GM18861 (cell line): ENCODE results near the gene RGS16.

Experiments used
- ATAC-seq: cut with Tn5 transposase; IDR thresholded peaks from one replicate; pipeline ENCODE4 v1.9.1; 2021; ENCODE audit not compliant: unreplicated experiment

RGS16 gene

DNA sequence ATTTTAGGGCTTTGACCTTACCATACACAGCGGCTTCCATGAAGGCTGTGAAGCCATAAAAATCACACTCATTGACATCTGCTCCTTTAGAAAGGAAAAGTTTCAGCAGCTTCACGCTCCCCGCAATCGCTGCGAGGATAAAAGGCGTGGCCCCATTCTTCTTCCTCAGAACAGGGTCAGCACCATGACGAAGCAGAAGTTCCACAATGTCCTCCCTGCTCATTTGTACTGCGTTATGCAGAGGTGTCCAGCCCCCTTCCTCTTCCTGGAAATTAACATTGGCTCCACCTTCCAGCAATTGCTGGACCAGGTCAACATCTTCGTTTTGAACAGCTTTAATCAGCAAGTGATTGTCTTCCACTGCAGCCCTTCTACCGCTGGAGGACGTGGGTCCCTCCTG is 17.8 kb downstream of the RGS16 start:
- no peak for ATAC-seq

DNA sequence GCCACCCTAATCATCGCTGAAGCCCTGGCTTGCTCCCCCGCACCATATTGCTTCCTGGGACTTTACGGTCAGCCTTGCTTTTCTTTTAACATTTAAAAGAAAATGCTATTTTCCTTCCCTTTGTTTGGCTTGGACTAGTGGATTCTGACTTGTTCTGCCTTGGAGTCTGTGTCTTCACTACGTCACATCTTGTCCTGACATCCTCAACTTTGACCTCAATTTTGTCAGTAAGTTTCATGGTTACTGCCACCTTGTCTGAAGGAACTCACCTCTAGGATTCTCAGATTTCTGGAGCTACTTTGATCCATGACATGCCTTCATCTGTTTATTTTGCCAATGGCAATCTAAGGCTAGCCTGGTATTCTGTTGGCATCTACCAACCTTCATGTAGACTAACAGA is 19.4 kb downstream of the RGS16 start:
- ATAC-seq, result no peak

DNA sequence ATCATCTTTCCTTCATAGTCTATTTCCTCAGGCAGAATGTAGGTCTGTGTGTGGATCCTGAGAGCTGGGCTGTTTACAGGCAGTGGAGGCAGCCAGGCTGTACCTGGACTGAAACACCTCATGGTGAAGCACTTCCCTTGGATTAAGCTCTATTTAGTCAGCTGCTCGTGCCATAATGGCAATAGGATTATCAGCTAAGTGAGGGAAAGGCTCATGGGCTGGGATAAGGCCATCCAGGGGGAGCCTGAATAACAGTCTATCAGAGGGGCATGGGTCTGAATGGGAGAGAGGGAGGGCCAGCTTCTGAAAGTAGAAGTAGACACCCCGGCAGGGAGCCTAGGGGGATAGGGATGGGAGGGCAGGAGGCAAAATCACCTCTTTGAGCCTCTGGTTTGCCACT is 23.5 kb downstream of the RGS16 start:
- ATAC-seq, result no peak

DNA sequence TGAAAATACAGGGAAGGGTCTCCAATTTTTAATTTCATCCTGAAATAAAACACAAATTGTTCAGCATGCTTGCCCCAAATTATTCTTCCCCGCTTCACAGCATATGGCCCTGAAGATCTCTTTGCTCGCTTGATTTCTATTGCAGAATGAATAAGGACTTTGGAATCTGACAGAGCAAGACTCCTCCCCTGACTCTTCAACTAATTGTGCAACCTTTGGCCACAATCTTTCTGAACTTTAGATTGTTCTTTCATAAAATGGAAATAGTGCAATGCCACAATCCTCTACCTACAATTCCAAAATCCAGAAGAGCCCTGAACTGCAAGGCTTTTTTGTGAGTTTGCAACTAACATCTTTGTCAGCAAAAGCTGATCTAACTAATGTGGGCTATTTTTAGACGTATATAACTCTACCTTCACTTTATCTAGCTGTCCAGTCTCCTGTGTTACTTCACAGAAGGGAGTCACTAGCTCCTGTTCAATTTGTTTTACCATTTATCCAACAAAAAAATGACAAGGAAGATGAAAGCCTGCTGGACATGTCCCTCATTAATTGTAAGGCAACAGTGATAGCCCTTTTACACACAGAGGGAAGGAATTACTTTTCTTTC is 28.5 kb downstream of the RGS16 start:
- no peak for ATAC-seq

DNA sequence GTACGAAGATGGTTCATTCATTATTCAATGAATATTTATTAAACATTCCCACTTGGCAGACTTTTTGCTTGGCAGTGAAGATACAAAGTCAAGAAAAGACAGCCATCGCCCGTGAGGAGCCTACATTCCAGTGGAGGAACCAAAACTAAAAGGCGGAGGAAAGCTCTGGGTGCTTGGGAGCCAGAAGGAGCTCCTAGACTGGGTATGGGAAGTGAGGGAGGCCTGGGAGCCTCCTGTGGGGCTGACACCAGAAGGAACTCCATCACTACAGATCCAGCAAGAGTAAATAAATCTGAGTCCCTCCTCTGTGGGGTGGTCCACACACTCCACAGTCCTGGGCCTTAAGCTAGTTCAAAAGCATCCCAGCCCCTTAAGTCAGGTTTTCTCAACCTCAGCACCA is 30.0 kb downstream of the RGS16 start:
- ATAC-seq, result no peak

DNA sequence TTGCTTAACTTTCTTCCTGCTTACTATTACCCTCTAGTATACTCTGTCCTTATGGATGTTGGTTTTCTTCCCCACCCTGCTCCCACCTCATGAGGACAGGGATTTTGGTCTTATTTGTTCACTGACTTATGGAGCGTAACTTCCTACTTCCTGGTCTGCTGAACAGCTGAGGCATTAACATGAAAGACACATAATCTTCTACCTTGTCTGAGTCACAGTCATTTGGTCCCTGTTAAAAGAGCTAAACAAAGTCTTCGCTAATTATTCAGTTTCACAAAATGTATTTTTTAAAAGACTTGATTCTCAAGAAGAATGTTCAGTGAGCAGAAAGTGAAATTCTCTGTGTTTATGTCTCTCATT is 33.6 kb downstream of the RGS16 start:
- no peak for ATAC-seq

DNA sequence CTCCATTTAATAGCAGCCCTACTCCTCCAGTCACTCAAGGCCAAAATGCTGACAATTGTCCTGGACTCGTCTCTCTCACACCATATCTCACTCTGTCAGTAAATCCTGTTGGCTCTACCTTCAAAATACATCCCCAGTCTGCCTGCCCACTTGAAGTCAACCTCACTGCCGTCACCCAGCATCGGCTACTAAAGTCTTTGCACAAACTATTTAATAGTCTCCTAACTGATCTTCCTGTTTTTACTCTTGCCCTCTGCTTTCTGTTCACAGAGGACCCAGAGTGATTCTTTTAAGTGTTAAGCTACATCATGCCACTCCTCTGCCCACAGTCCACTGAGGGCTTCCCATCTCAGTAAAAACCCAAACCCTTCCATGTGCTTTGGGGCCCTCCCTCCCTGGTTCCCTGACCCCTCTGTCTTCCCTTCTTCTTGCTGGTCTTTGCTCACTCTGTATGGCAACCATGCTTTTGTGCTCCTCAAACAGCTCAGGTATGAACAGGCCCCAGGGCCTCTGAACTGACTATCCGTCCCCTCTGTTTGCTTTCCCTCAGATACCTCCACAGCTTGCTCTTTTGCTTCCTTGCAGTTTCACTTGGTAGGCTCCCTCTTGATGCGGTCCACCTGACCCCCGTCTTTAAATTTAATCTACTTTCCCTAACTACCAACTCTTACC is 34.1 kb downstream of the RGS16 start:
- no peak for ATAC-seq

DNA sequence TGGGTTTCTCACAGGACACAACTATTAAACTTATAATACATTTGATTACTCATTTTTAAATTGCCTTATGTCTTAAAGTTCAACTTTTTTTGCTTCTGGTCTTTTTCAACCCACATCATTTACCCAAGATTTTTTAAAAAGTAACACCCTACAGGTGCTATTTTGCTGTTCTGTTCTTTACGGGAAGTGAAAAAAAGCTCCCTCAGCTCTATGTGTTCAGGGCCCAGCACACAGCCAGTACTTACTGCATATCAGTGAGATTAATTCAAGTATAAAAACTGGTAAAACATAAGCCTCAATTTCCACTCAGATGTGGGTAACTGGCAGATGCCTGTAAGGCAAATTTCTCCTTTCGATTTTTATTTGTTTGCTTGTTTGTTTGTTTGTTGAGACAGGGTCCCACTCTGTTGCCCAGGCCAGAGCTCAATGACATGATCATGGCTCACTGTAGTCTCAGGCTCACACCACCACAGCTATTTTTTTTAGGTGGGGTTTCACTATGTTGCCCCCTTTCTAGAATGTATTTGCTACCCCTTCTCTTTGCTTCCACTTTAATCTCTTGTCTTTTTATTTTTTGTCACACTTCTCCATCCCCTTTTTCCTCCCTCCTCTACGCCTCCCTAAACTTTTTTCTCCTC is 35.4 kb downstream of the RGS16 start:
- no peak for ATAC-seq

DNA sequence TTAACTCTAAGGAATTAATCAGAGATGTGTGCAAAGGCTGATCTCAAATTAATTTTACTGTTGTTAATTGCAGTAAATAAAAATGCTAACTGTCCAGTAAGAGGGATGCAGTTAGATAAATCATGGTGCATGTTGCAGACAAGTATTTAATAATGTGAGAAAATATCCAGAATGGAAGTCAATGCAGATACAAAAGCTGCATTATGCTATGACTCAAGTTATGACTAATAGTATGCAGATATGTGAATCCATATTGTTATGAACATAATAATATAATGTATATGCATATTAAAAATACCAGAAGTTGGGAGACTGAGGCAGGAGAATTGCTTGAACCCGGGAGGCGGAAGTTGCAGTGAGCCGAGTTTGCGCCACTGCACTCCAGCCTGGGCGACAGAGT is 36.6 kb downstream of the RGS16 start:
- ATAC-seq, result no peak

DNA sequence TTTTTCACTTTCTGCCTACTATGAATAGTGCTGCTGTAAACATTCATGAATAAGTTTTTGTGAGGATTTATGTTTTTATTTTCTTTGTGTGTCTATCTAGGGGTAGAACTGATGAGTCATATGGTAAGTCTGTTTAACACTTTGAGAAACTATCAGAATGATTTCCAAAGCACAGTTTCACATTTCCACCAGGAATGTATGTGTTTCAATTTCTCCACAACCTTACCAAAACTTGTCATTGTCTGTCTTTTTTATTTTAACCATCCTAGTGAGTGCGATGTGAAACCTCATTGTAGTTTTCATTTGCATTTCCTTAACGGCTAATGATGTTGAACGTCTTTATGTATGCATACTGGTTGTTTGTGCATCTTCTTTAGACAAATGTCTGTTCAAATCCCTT is 38.7 kb downstream of the RGS16 start:
- no peak for ATAC-seq

DNA sequence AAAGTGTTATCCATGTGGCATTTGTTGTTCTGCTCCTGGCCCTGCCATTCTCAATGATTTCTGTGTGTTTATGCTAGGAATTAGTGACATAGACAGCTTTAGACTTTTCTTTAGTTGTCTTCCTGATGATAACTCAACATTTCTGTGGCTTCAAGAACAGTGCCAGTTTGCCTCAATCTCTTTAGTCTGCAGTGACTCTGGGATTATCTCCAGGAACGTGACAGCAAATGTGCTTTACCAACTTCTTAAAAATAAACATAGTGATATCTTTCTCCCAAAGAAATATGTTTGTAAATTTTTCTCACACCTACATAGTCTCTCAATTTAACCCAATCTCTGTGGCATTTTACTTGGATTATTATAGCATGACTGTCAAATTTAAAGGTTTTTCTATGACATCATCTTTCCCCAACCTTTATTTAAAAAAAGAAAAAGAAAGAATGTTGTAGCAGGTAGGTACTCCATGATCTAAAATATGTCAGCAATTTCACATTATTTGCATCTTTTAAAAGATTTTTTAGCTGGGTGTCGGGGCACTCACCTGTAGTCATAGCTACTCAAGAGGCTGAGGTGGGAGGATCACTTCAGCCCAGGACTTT is 39.7 kb downstream of the RGS16 start:
- ATAC-seq, result no peak

DNA sequence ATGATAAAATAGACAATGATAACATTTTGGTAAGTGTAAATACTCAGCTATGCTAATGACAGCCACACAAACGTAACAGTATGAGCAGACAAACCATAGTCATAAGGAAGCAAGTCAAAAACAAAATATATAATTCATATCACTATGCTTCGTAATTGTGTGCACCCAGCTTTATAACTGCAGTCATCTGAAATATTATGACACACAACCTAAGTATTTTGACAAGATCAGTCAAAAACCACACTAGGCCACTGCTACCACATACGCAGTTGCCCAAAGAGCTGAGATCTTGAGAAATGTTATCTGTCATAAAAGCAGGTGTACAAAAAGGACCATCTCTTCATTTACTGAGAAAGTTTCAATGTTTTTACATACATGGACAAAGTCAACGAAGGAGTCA is 41.1 kb downstream of the RGS16 start:
- ATAC-seq, result no peak

DNA sequence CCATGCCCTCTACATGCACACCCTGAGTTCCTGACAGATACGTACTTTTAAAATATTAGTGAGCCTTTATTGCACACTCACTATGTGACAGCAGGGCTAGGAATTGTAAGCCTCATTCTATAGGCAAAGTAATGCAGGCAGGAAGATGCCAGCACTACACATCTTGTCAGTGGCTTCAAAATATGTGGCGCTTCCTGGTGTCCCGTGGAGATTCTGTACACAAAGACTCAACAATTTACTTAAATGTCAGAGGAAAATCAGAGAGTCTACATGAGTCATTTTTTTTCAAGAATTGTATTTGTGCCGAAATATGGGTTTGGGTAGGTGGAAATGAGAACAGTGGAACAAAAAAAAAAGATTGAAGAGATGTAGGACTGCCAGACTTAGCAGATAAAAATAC is 42.7 kb downstream of the RGS16 start:
- no peak for ATAC-seq

DNA sequence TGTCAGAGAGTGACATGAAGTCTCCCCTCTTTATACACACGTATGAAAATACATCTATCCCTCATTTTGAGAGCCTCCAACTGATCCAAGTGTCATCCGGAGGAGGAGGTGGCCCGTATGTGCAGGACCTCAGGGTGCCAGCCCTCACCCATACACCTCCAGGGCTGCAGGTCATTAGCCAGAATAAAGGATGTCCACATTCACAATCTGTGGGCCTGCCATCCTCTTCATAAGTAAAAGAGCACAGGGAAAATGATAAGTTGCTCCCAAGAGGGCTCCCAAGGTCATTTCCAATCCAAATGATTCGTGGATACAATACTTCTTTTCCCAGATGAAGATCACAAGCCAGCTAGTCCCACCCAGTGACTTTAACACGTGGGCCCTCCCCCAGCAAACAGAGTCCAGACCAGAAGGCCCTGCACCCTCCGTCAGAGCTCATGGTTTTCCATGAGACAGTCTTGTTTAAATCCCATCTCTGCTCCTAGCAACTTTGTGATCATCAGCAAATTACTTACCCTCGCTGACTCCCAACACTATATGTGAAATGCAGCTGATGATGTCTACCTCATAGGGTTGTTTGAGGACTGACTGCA is 43.7 kb downstream of the RGS16 start:
- ATAC-seq, result no peak

DNA sequence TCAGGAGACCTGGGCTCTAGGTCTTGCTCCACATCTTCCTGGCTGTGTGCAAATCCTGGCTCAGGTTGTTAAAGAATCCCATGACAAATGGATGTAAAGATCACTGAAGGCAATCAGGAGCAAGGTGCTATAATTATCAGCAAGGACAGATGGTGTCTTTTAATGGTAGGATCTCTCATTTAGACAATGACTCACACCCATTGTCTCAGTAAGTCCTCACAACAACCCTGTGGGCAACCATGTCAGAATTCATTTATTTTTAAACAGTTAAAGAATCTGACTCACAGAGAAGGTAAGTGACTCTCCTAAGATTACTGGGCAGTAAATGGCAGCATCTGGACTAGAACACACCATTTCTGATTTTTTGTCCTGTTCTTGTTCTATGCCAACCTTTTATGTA is 47.9 kb downstream of the RGS16 start:
- ATAC-seq, result no peak

DNA sequence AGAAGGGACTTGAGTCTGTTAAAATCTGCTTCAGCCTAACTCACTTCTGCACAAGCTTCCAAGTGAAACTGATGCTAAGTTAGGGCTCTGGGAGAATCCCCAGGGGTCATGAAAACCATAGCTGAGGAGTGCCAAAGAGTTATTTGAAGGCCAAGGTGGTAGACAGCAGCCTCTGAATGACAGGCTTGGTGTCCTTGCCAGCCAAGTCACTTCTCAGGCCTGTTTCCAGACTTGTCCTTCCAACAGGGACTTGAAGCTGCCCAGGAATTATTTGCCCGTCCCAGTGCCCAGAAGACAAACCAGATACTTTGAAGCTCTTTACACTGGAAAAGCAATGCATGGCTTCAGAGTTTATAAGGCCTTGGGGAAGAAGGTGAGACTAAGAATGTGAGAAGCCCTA is 48.7 kb downstream of the RGS16 start:
- no peak for ATAC-seq

DNA sequence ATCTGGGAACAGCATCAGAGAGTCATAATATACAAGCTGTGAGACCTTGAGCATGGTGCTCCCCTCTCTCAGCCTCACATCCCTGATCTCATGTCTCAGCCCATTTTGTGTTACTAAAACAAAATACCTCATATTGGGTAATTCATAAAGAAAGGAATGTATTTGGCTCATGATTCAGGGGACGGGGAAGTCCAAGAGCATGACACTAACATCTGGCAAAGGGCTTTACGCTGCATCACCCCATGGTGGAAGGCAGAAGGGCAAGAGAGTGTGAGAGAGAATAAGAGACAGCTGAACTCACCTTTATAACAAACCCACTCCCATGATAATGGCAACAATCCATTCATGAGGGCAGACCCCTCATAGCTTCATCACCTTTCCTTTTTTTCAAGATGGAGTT is 51.7 kb downstream of the RGS16 start:
- no peak for ATAC-seq

DNA sequence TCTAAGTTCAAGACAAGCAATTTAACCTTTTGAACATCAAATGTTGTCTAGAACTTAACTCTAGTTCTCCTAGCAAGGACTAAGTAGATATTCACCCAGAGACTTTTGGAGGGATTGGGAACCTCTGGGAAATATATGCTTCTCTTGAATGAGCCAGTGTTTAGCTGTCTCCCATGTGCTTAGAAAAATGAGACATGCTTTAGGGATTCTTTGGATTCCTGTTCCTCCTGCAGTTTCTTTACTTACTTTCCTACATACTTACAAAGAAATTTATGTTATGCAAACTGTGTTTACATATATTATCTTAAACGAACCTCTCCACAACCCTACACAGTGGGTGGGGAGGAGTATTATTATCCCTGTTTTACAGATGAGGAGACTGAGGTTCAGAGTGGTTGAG is 54.4 kb downstream of the RGS16 start:
- ATAC-seq, result no peak

DNA sequence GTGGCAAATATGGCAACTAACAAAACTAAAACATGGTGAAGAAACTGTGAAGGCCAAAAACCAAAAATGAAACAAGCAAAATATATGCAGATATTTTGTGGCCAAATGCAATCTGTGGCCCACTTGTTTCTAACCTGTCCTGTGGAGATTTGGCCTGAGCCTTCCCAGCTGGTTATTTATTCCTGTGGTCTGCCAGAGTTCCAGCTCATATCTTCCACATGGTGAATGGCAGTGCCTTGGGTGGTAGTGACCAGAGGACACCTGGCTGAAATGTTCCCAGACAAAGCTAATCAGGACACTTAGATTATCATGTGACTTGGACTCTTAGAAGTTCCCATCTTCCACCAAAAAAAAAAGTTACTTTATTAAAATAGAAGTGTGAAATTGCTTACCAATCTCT is 54.8 kb downstream of the RGS16 start:
- no peak for ATAC-seq
